MM.1S (cell line): Measurements from ENCODE around the gene PTGDR.

ENCODE experiments used
- DNase-seq: peaks from one replicate; pipeline ENCODE4 v3.0.0-alpha.2; 2015
- H2AFZ ChIP-seq: fragments of 300-600 bp; sonication (generic); 2 replicates; pipeline ENCODE4 v1.6.0; 2016; ENCODE audit warnings: antibody characterized with exemption, low read length
- H3F3A ChIP-seq: fragments of 300-600 bp; sonication (generic); 2 replicates; pipeline ENCODE4 v1.6.1; 2016; ENCODE audit warnings: mild to moderate bottlenecking, antibody characterized with exemption, low read length, moderate library complexity, mixed read lengths; ENCODE audit not compliant: insufficient read depth
- H3K27ac ChIP-seq: fragments of 300-600 bp; sonication (generic); 2 replicates; pipeline ENCODE4 v1.5.1; 2016; ENCODE audit warnings: mild to moderate bottlenecking, low read length
- H3K27me3 ChIP-seq: fragments of 300-600 bp; sonication (generic); replicated peaks from 2 replicates; pipeline ENCODE4 v1.6.0; 2016; ENCODE audit warnings: low read length; ENCODE audit not compliant: insufficient read depth
- H3K36me3 ChIP-seq: fragments of 300-600 bp; sonication (generic); replicated peaks from 2 replicates; pipeline ENCODE4 v1.6.1; 2016; ENCODE audit warnings: mild to moderate bottlenecking, low read length, mixed read lengths; ENCODE audit not compliant: insufficient read depth
- H3K4me1 ChIP-seq: fragments of 300-600 bp; sonication (generic); 2 replicates; pipeline ENCODE4 v1.6.1; 2016; ENCODE audit warnings: low read length, mixed read lengths
- H3K4me2 ChIP-seq: fragments of 300-600 bp; sonication (generic); 2 replicates; pipeline ENCODE4 v1.6.0; 2016; ENCODE audit warnings: low read depth, low read length
- H3K4me3 ChIP-seq: fragments of 300-600 bp; sonication (generic); 2 replicates; pipeline ENCODE4 v1.5.1; 2016; ENCODE audit warnings: low read length, mixed read lengths
- H3K79me2 ChIP-seq: fragments of 300-600 bp; sonication (generic); 2 replicates; pipeline ENCODE4 v1.6.1; 2016; ENCODE audit warnings: mixed run types, low read length, mixed read lengths
- H3K9ac ChIP-seq: fragments of 300-600 bp; sonication (generic); 2 replicates; pipeline ENCODE4 v1.6.1; 2016; ENCODE audit warnings: low read length, mixed read lengths
- H3K9me2 ChIP-seq: fragments of 300-600 bp; sonication (generic); replicated peaks from 2 replicates; pipeline ENCODE4 v1.6.1; 2016; ENCODE audit warnings: mild to moderate bottlenecking, low read length, mixed read lengths; ENCODE audit not compliant: insufficient read depth
- H3K9me3 ChIP-seq: fragments of 300-600 bp; sonication (generic); replicated peaks from 2 replicates; pipeline ENCODE4 v1.6.1; 2016; ENCODE audit warnings: mild to moderate bottlenecking, low read length, mixed read lengths; ENCODE audit not compliant: insufficient read depth
- H4K20me1 ChIP-seq: fragments of 300-600 bp; sonication (generic); 2 replicates; pipeline ENCODE4 v1.6.1; 2016; ENCODE audit warnings: mild to moderate bottlenecking, low read length, moderate library complexity, mixed read lengths; ENCODE audit not compliant: insufficient read depth
- EZH2 ChIP-seq: fragments of 300-600 bp; sonication (generic); optimal IDR thresholded peaks from 2 replicates; pipeline ENCODE3; 2017; ENCODE audit warnings: low read depth, mild to moderate bottlenecking, antibody characterized with exemption, low read length, mixed read lengths
- EZH2phosphoT487 ChIP-seq: fragments of 300-600 bp; sonication (generic); IDR thresholded peaks from 2 replicates; pipeline ENCODE4 v1.6.1; 2018; ENCODE audit warnings: antibody characterized with exemption, low read length
- TF ChIP-seq, protein P1 (sequence below): fragments of 300-600 bp; sonication (generic); IDR thresholded peaks from 2 replicates; pipeline ENCODE4 v1.5.1; 2016; ENCODE audit warnings: antibody characterized with exemption, low read length, mixed read lengths

PTGDR gene

DNA sequence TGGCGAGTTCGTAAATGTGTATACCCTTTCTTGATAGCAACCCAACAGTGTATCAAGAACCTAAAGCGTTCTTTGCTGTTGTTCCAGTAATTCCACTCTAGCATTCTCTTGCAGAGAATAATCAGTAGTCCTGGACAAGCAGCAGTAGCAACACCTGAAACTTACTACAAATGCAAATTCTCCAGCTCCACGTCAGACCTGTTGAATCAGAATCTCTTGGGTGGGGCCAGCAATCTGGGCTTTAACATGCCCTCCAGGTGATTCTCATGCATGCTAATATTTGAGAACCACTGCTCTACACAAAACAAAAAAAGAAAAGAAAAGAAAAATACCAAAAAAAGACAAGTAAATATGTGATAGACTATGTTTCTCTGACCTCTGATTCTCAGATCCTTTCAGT, 10.1 kb downstream of the PTGDR start:
- no peaks in the 10 kb centered on the region for H4K20me1 ChIP-seq
- no peak overlapping the region for H3K9ac ChIP-seq
- no peak overlapping the region for H2AFZ ChIP-seq
- no peaks in the 10 kb centered on the region for H3F3A ChIP-seq
- H3K9me3 ChIP-seq: no peaks in the 10 kb centered on the region
- H3K4me1 ChIP-seq: no peaks in the 10 kb centered on the region
- TF ChIP-seq EZH2phosphoT487: no peak
- TF ChIP-seq, protein P1, sequence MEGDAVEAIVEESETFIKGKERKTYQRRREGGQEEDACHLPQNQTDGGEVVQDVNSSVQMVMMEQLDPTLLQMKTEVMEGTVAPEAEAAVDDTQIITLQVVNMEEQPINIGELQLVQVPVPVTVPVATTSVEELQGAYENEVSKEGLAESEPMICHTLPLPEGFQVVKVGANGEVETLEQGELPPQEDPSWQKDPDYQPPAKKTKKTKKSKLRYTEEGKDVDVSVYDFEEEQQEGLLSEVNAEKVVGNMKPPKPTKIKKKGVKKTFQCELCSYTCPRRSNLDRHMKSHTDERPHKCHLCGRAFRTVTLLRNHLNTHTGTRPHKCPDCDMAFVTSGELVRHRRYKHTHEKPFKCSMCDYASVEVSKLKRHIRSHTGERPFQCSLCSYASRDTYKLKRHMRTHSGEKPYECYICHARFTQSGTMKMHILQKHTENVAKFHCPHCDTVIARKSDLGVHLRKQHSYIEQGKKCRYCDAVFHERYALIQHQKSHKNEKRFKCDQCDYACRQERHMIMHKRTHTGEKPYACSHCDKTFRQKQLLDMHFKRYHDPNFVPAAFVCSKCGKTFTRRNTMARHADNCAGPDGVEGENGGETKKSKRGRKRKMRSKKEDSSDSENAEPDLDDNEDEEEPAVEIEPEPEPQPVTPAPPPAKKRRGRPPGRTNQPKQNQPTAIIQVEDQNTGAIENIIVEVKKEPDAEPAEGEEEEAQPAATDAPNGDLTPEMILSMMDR: no peak
- TF ChIP-seq EZH2: no peak
- no peak for DNase-seq
- no peaks in the 10 kb centered on the region for H3K9me2 ChIP-seq
- H3K36me3 ChIP-seq: no peaks in the 10 kb centered on the region
- no peak overlapping the region for H3K4me2 ChIP-seq
- no peak overlapping the region for H3K4me3 ChIP-seq
- no peak overlapping the region for H3K27ac ChIP-seq
- no peaks in the 10 kb centered on the region for H3K79me2 ChIP-seq
- H3K27me3 ChIP-seq: no peaks in the 10 kb centered on the region

DNA sequence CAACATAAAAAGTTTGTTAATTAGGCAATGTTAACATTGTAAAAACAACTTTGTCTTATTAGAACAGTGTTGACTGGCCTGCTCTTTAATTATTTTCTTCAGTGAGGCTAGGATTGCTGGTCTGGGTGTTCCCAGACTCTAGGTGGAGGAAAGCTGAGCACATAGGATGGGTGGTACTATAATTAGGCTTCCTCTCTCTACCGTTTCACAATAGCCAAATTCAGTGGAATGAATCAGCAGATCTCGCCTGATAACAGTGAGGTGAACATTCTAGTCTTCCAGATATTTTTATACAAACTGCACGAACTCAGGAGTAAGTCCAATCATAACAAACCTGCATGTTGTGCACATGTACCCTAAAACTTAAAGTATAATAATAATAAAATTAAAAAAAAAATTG, 11.9 kb downstream of the PTGDR start:
- no peaks in the 10 kb centered on the region for H4K20me1 ChIP-seq
- no peak overlapping the region for H3K4me3 ChIP-seq
- H2AFZ ChIP-seq: no peak overlapping the region
- no peaks in the 10 kb centered on the region for H3K27me3 ChIP-seq
- no peaks in the 10 kb centered on the region for H3K9me3 ChIP-seq
- TF ChIP-seq EZH2 (no peak), EZH2phosphoT487 (no peak)
- TF ChIP-seq, protein P1: no peak
- H3K9me2 ChIP-seq: no peaks in the 10 kb centered on the region
- H3K79me2 ChIP-seq: no peaks in the 10 kb centered on the region
- DNase-seq: no peak
- no peaks in the 10 kb centered on the region for H3K36me3 ChIP-seq
- H3K4me1 ChIP-seq: no peaks in the 10 kb centered on the region
- no peak overlapping the region for H3K27ac ChIP-seq
- no peak overlapping the region for H3K4me2 ChIP-seq
- no peak overlapping the region for H3K9ac ChIP-seq
- no peaks in the 10 kb centered on the region for H3F3A ChIP-seq

DNA sequence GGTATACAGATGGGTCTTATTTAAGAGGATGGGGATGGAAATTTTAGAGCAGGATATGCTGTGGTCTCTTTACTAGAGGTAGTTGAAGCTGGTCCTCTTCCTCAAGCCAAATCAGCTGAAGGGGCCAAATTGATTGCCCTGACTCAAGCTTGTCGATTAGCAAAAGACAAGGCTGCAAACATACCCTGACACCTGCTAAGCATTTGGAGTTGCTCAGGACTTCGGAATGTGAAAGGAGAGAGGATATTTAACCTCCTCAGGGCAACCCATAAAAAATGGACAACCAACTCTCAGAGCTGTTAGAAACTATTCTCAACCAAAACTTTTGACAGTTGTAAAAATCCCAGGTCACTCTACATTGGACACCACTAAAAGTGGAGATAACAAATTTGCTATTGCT, 15.6 kb downstream of the PTGDR start:
- Histone ChIP-seq H3K4me1 (no peaks in the 10 kb centered on the region), H3K4me3 (no peak overlapping the region), H4K20me1 (no peaks in the 10 kb centered on the region), H3K9me2 (no peaks in the 10 kb centered on the region), H3K27ac (no peak overlapping the region), H3F3A (no peaks in the 10 kb centered on the region), H3K79me2 (no peaks in the 10 kb centered on the region), H3K4me2 (no peak overlapping the region), H3K27me3 (no peaks in the 10 kb centered on the region), H3K9ac (no peak overlapping the region), H3K36me3 (no peaks in the 10 kb centered on the region), H2AFZ (no peak overlapping the region), H3K9me3 (no peaks in the 10 kb centered on the region)
- DNase-seq: no peak
- TF ChIP-seq, protein P1: no peak
- TF ChIP-seq EZH2phosphoT487 (no peak), EZH2 (no peak)
